ENCODE measurements around the gene SLC10A3.

Gene SLC10A3

DNA sequence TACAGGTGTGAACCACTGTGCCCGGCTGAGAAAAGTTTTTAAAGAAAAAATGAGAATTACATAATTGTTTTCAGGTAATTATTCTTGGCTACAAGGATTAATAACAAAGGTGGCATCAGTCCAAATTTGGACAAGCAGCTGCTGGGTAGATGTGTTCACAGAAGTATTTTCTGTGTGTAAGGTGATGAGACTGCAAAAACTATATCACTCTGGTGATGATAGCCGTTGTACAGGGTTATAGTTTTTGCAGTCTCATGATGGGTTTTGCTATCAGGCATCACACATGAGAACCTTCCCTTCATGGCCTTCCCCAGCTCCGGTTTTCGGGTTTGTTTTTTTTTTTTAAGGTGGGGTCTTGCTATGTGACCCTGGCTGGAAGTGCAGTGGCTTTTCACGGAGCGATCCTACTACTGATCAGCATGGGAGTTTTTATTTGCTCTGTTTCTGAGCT, 5.1 kb upstream of the SLC10A3 start:
- DNase-seq (ENCODE audit: low spot score), result no peak
- Histone ChIP-seq H3K27ac (no peak overlapping the region), H3K4me3 (no peak overlapping the region)
- TF ChIP-seq, protein P1, sequence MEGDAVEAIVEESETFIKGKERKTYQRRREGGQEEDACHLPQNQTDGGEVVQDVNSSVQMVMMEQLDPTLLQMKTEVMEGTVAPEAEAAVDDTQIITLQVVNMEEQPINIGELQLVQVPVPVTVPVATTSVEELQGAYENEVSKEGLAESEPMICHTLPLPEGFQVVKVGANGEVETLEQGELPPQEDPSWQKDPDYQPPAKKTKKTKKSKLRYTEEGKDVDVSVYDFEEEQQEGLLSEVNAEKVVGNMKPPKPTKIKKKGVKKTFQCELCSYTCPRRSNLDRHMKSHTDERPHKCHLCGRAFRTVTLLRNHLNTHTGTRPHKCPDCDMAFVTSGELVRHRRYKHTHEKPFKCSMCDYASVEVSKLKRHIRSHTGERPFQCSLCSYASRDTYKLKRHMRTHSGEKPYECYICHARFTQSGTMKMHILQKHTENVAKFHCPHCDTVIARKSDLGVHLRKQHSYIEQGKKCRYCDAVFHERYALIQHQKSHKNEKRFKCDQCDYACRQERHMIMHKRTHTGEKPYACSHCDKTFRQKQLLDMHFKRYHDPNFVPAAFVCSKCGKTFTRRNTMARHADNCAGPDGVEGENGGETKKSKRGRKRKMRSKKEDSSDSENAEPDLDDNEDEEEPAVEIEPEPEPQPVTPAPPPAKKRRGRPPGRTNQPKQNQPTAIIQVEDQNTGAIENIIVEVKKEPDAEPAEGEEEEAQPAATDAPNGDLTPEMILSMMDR (IDR thresholded peaks at IDR 0.05), result no peak

DNA sequence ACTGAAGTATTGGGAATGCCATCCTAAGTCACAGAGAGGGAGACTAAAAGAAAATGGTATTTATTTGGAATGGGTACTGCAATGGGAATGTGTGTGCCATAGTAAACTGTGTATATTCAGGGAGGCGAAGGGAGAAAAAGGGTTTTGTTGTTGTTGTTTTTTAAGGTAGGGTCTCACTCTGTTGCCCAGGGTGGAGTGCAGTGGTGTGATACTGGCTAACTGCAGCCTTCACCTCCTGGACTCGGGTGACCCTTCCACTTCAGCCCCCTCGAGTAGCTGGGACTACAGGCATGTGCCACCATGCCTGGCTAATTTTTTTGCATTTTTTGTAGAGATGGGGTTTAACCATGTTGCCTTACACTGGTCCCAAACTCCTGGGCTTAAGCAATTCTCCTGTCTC, 4.3 kb upstream of the SLC10A3 start:
- TF ChIP-seq, protein P1 (IDR thresholded peaks at IDR 0.05), result no peak
- H3K4me3 ChIP-seq, result no peak overlapping the region
- no peak for DNase-seq (ENCODE audit: low spot score)
- no peak overlapping the region for H3K27ac ChIP-seq

- Histone ChIP-seq H3K4me3 (peak overlapping the region; percentile 72), H3K27ac (peak overlapping the region; percentile 87 to 88)
- no peak for DNase-seq (ENCODE audit: low spot score)
- TF ChIP-seq, protein P1 (IDR thresholded peaks at IDR 0.05), result no peak
Measured at GRCh38 chrX:154490021-154490413, 412 bp downstream of the SLC10A3 start.

DNA sequence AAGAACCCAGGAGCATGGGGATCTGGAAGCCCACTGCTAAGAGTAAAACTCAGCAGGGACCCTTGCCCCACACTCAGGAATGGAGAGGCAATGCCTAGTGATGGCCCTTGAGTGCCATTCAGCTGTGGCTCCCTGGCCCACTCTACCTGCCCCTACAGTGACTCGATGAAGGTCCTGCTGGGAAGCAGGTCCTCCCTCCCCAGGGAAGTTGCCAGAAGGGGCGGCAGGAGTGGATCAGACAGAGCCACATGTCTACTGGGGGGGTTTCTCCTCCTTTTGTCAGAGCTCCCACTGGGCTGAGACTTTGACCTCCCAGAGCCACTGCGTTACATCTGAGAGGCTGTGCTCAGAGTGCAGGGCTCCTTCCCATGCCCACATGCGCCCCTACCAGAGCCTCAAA, 1.2 kb downstream of the SLC10A3 start:
- peak overlapping the region; percentile 87 to 88 for H3K27ac ChIP-seq

DNA sequence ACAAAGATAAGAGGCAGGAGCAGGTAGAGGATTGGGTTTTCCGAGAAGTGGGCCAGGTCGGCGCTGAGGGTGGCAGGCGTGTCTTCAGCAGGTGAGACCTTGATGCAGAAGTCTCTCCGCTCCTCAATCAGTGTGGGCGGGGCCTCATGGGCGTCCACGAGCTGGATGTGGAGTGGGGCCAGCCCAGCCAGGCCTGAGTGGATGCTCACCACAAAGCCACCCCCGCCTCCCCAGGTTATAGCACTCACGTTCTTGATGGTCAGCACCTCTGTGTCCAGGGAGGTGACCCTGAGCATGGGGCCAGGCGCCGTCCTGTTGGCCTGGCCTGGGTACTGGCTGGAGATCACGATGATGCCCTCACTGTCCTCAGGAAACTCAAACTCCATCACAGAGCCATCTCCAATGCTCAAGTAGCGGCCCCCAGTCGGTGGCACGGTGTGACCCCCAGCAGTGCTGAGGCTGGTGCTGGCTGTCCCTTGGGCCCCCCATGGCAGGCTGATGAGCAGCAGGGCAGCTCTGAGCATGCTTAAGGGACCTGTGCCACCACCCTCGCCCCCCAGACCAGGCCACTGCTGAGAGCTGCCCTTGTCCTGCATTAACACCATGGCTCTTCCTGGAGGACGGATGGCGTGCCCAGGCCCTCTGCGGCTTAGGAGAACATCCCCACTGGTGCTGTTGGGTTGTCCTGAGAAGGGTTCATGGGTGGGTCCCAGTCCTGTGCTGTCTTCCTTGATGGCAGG, 1.9 kb downstream of the SLC10A3 start:
- peak overlapping the region; percentile 72 for H3K4me3 ChIP-seq
- H3K27ac ChIP-seq, result peak overlapping the region in 1 of 2 donors; percentile 87
- TF ChIP-seq, protein P1 (IDR thresholded peaks at IDR 0.05), result no peak
- DNase-seq (ENCODE audit: low spot score), result peak; percentile 70

More for the DNA sequence above, 1.2 kb downstream of the SLC10A3 start:
- TF ChIP-seq, protein P1 (IDR thresholded peaks at IDR 0.05), result no peak
- peak overlapping the region; percentile 72 for H3K4me3 ChIP-seq
- no peak for DNase-seq (ENCODE audit: low spot score)

DNA sequence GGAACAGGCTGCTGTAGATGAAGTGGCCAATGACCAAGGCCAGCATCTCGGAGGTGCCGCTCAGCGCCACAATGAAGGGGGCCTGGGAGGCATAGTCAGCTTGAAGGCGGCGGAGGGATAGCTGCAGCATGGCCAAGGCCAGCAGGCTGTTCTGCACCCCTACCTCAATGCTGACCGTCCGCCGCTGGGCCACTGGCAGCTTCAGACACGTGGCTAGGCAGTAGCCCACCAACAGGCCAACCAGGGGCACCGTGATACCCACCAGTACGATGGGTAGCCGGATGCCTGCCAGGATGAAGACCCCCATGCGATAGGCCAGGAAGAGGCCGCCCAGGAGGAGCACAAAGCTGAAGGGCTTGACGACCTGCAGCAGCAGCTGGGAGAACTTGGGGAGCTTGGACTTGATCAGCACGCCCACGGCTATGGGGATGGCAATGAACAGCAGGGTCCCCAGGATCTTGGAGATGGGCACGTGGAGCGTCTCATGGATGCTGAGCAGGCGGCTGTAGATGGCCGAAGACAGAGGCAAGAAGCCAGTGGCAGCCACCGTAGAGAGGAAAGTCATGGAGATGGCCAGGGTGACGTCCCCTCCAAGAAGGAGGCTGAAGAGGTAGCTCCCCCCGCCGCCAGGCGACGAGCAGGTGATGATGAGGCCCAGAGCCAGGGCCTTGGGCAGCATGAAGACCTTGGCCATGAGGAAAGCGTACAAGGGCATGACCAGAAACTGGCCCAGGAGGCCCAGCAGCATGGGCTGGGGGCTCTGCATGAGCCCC, 2.7 kb downstream of the SLC10A3 start:
- TF ChIP-seq, protein P1 (IDR thresholded peaks at IDR 0.05), result no peak
- Histone ChIP-seq H3K4me3 (no peak overlapping the region), H3K27ac (peak overlapping the region in 1 of 2 donors; percentile 90)
- DNase-seq (ENCODE audit: low spot score), result no peak

All from coronary artery (tissue), 2 donors.